Lower leg skin (tissue), 3 donors: Measurements from ENCODE around the gene IMMP2L.

Experiments used
- CTCF ChIP-seq, 3 donors: fragments of 450-650 bp; IDR thresholded peaks; one replicate each; pipeline ENCODE4 v1.5.1; 2016; ENCODE audit warnings: antibody characterized with exemption in 3 of 3, mild to moderate bottlenecking in 3 of 3, moderate library complexity in 2 of 3
- POLR2A ChIP-seq, 2 donors: fragments of 450-650 bp; IDR thresholded peaks; one replicate each; pipeline ENCODE4 v1.6.1; 2016 to 2017; ENCODE audit warnings: antibody characterized with exemption in 2 of 2, mild to moderate bottlenecking in 1 of 2, moderate library complexity in 1 of 2

- no peak for TF ChIP-seq CTCF (IDR thresholded peaks at IDR 0.05)
- no peak for TF ChIP-seq POLR2A (IDR thresholded peaks at IDR 0.05)
Observed at GRCh38 chr7:111477462-111478225, 84.6 kb downstream of the IMMP2L start.
